Measurements from ENCODE around the gene SCIMP.
"Not testable (repeated sequence)": the region's sequence is repeated elsewhere in the genome, so short reads cannot be mapped to it uniquely, and the experiment has no call there.

Gene SCIMP

DNA sequence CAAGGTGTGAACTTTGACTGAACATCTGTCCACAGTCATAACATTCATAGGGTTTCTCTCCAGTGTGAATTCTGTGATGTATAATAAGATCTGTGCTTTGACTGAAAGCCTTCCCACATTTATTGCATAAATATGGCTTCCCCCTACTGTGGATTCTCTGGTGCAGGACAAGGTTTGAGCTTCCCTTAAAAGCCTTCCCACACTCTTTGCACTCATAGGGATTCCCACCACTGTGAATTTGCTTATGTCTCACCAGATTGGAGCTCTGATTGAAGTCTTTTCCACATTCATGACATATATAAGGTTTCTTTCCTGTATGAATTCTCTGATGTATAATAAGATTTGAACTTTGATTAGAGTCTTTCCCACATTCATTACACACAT is 51.3 kb downstream of the SCIMP start:
- DNase-seq: no peak

DNA sequence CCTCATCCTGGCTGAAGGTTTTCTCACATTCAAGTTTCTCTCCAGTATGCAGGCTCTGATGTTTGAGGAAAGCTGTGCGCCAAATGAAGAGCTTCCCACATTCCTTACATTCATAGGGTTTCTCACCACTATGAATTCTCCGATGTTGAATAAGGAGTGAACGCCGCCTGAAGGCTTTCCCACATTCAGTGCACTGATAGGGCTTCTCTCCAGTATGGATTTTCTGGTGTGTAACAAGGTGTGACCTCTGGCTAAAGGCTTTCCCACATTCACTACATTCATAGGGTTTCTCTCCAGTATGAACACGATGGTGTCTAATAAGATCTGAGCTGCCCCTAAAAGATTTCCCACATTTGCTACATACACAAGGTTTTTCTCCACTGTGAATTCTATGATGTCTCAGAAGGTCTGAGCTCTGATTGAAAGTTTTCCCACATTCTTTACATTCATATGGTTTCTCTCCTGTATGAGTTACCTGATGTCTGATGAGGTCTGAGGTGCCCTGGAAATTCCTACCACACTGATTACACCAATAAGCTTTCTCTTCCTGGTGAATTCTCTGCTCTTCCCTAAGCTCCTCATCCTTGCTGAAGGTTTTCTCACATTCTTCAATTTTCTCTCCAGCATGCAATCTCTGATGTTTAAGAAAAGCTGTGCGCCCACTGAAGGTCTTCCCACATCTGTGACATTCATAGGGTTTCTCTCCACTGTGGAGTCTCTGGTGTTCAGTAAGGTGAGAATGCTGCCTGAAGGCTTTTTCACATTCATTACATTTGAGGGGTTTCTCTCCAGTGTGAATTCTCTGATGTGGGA is 51.9 kb downstream of the SCIMP start:
- DNase-seq: no peak

DNA sequence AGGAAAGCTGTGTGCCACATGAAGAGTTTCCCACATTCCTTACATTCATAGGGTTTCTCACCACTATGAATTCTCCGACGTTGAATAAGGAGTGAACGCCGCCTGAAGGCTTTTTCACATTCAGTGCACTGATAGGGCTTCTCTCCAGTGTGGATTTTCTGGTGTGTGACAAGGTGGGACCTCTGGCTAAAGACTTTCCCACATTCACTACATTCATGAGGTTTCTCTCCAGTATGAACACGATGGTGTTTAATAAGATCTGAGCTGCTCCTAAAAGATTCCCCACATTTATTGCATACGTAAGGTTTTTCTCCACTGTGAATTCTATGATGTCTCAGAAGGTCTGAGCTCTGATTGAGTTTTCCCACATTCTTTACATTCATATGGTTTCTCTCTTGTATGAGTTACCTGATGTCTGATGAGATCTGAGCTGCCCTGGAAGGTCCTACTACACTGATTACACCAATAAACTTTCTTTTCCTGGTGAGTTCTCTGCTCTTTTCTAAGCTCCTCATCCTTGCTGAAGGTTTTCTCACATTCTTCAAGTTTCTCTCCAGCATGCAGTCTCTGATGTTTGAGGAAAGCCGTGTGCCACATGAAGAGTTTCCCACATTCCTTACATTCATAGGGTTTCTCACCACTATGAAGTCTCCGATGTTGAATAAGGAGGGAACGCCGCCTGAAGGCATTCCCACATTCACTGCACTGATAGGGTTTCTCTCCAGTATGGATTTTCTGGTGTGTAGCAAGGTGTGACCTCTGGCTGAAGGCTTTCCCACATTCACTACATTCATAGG is 53.0 kb downstream of the SCIMP start:
- no peak for DNase-seq

DNA sequence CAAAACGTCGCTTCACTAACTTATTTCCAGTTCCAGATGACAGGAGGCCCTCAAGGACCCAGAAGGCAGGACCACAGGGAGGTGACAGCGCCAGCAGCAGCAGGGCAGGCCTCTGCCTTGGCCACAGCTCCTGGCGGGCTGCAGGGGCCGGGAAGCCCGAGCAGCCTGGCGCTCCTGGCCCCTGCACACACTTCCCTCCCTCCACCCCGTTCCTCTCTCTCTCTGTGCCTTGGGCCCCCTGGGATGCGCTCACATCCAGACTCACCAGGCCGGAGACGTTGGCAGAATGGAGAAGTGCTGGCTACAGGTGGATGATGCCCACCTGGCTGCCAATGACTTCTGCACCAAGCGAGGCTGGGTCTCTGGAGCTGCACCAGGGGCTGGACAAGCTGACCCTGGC is 55.7 kb downstream of the SCIMP start:
- no peak for DNase-seq

DNA sequence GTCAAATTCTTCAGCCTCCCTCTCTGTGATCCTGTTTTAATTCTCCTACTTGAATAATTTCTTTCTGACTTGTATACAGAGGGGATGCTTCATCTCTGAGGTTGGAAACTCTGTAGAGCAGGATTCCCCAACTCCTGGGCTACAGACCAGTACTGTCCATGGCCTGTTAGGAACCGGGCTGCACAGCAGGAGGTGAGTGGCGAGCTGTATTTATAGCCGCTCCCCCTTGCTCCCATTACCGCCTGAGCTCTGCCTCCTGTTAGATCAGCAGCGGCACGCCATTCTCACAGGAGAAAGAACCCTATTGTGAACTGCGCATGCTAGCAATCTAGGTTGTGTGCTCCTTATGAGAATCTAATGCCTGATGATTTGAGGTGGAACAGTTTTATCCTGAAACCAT is 59.6 kb downstream of the SCIMP start:
- not testable (repeated sequence) for DNase-seq

DNA sequence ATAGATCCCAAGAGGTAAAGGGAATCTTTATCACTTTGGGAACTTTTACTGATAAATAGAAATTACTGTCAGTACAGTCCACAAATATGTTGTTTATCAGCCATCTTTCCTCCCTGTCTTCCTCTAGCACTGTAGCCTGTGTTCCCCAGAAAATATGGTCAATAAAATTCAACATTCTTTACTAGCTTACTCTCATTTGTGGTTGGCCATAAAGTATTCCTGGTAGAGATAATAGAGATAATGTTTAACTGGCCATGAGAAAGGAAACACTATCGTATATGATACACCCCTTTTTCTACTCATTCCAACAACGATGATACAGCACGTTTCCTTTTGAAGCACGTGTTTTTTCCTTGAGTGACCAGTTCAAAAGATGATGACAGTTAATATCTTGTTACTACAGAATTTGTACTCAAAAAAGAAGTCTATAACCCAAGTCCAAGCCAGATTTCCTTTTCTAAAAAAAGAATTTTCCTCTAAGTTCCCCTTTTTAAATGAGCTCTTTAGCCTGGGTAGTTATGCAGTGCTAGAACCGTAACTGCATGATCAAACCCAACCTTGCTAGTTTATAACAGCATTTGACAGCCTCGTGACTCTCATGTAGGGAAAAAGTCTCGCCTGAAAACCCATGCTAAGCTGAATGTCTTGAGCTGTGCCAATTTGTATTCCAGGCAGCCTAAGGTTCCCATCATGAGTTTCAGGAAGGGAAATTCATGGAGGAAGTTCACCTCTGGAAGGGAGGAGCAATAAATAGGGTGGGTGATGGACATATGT is 68.7 kb downstream of the SCIMP start:
- not testable (repeated sequence) for DNase-seq

DNA sequence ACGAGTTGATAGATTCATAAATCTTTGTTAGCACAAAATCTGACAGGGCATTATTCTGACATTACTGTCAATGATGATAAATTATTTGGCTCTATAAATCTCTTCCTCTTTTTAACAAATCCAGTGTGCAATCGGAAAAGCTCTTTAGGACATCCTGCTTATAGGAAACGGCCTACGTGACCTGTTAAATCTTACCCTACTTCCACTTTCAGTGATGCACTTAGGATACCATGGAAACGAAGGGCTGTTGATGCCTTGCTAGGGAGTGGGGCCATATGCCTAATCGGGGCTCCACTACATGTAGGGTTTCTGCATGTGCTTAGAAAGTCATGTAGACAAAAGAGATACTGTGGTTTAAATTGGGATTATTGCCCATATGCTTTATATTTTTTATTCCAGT is 70.2 kb downstream of the SCIMP start:
- DNase-seq: no peak

DNA sequence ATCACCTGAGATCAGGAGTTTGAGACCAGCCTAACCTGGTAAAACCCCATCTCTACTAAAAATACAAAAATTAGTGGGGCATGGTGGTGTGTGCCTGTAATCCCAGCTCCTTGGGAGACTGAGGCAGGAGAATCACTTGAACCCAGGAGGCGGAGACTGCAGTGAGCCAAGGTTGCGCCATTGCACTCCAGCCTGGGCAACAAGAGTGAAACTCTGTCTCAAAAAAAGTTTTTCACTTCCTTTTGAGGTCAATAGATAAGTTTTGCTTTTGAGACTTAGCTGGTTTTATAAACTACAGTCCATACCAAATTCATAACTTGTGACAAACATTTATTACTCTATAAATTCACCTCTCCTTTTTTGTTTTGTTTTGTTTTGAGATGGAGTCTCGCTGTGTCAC is 72.9 kb downstream of the SCIMP start:
- not testable (repeated sequence) for DNase-seq

DNA sequence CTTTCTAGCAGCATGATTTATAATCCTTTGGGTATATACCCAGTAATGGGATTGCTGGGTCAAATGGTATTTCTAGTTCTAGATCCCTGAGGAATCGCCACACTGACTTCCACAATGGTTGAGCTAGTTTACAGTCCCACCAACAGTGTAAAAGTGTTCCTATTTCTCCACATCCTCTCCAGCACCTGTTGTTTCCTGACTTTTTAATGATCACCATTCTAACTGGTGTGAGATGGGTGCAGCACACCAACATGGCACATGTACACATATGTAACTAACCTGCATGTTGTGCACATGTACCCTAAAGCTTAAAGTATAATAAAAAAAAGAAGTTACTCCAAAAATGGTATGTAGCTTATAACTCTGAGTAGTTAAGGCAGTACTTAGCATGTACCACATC is 74.0 kb downstream of the SCIMP start:
- not testable (repeated sequence) for DNase-seq
